Lung (tissue), 16 donors: ENCODE data around the gene RAB37. TPM values are rescaled to one million over a fixed set of nuclear protein-coding genes. Genes with fewer than 3 reads are reported as not detected.

Source experiments
- ATAC-seq: fragments of 200-7000 bp; cut with Tn5 transposase; one replicate; pipeline ENCODE4 v1.9.1; 2020; ENCODE audit warnings: moderate number of reproducible peaks; ENCODE audit not compliant: insufficient read depth, low FRiP score
- DNase-seq, 3 donors: peaks; one replicate each; pipeline ENCODE4 v3.0.0-alpha.2; 2013 to 2017
- H3K27ac ChIP-seq, 2 donors: one replicate each; pipeline ENCODE4 v1.5.1; 2013; ENCODE audit warnings: mild to moderate bottlenecking in 2 of 2, moderate library complexity in 2 of 2, control low read depth in 1 of 2, inconsistent platforms in 1 of 2, low read depth in 1 of 2, low read length in 1 of 2
- H3K27me3 ChIP-seq, 3 donors: one replicate each; pipeline ENCODE4 v1.5.1; 2013; ENCODE audit warnings: low read length in 2 of 3; ENCODE audit not compliant: control insufficient read depth in 3 of 3, insufficient read depth in 3 of 3
- H3K36me3 ChIP-seq, 4 donors: one replicate each; pipeline ENCODE4 v1.5.1; 2013; ENCODE audit warnings: low read length in 4 of 4, mild to moderate bottlenecking in 1 of 4, moderate library complexity in 1 of 4; ENCODE audit not compliant: control insufficient read depth in 4 of 4, insufficient read depth in 4 of 4
- H3K4me1 ChIP-seq, 5 donors: one replicate each; pipeline ENCODE4 v1.5.1; 2013; ENCODE audit warnings: low read length in 5 of 5, mild to moderate bottlenecking in 2 of 5, moderate library complexity in 1 of 5; ENCODE audit not compliant: control insufficient read depth in 5 of 5, insufficient read depth in 5 of 5
- H3K4me3 ChIP-seq: one replicate; pipeline ENCODE4 v1.5.1; 2013; ENCODE audit warnings: mild to moderate bottlenecking, control low read depth, moderate library complexity
- H3K9ac ChIP-seq, 2 donors: one replicate each; pipeline ENCODE4 v1.5.1; 2013; ENCODE audit warnings: low read length in 2 of 2, control low read depth in 1 of 2; ENCODE audit not compliant: insufficient read depth in 1 of 2
- H3K9me3 ChIP-seq, 4 donors: one replicate each; pipeline ENCODE4 v1.5.1; 2013; ENCODE audit warnings: low read length in 3 of 4, mild to moderate bottlenecking in 1 of 4, moderate library complexity in 1 of 4; ENCODE audit not compliant: control insufficient read depth in 4 of 4, insufficient read depth in 3 of 4
- CTCF ChIP-seq: IDR thresholded peaks from 2 replicates; pipeline ENCODE4 v1.5.1; 2012; ENCODE audit warnings: mild to moderate bottlenecking; ENCODE audit errors: control extremely low read depth, extremely low read depth
- WGBS, 2 donors: extraction: QIAGEN DNeasy Blood & Tissue Kit; methylation state at CpG; one replicate each; pipeline ENCODE4 v1.1.7; 2013; 5-methylcytosine and 5-hydroxymethylcytosine counted together
- long read RNA-seq, 5 donors: transcript quantifications; one replicate each; lab custom pipeline, GENCODE V29; 2026
- polyA plus RNA-seq, 2 donors: library from polyadenylated mRNA; stranded (reverse); fragments of 200-250 nt; gene quantifications; one replicate each; pipeline ENCODE4 v1.2.1, GENCODE V29; 2013
- total RNA-seq, 2 donors: library from RNA; depleted of rRNA in 1 of 2; stranded (reverse); fragments of >200 nt in 1 of 2; gene quantifications; one replicate each; pipeline ENCODE4 v1.2.1, GENCODE V29; 2014 to 2021
- donor health status: control.
- donor health status: control.
- donor health status: Bipolar disorder and iron deficiency.
- donor health status: healthy.
- donor health status: DM: yes; HTN: yes; CAD: no.

Gene RAB37, protein sequence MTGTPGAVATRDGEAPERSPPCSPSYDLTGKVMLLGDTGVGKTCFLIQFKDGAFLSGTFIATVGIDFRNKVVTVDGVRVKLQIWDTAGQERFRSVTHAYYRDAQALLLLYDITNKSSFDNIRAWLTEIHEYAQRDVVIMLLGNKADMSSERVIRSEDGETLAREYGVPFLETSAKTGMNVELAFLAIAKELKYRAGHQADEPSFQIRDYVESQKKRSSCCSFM
- 1 to 10 TPM; 5.9 to 7.3 TPM for total RNA-seq
- polyA plus RNA-seq = 1 to 10 TPM; 3.2 to 6.0 TPM
- long read RNA-seq, donor 1, partial matches to known transcripts = 0 of 3 reads
- long read RNA-seq, donor 1, other reads (novel, unspliced or antisense) = 0 of 3 reads
- long read RNA-seq, donor 2 = 0 reads
- long read RNA-seq, donor 3, partial matches to known transcripts = 5 of 6 reads
- long read RNA-seq, donor 3, other reads (novel, unspliced or antisense) = 0 of 6 reads
- long read RNA-seq, donor 4 = 0 reads
- long read RNA-seq, donor 5, partial matches to known transcripts = 0 of 2 reads
- long read RNA-seq, donor 5, other reads (novel, unspliced or antisense) = 0 of 2 reads

- peak; percentile 32 for TF ChIP-seq CTCF
- ATAC-seq = no peak
- no peak within 1 kb of the TSS for H3K4me3 ChIP-seq
- H3K36me3 ChIP-seq = no peaks in the 10 kb centered on the region
- WGBS, 2 donors = 1 to 2% methylated on average over 49 to 67 of the region's 67 CpGs
- peaks cover 0 to 24% (median 3%) of the 10 kb centered on the region in 3 donors for H3K27me3 ChIP-seq
- H3K9ac ChIP-seq = no peak within 1 kb of the TSS
- H3K9me3 ChIP-seq = no peaks in the 10 kb centered on the region
- peak; percentile 34 to 63 (median 36) for DNase-seq
- peaks cover 0 to 35% (median 8%) of the 10 kb centered on the region in 5 donors for H3K4me1 ChIP-seq
- peak within 1 kb of the TSS in 1 of 2 donors; percentile 5 for H3K27ac ChIP-seq
These were observed at the start of gene RAB37 for GRCh38 chr17:74736513-74737298. TSS of gene RAB37 (plus strand) at chr17:74737256. CDS start at chr17:74737273, 17 bp downstream.

DNA sequence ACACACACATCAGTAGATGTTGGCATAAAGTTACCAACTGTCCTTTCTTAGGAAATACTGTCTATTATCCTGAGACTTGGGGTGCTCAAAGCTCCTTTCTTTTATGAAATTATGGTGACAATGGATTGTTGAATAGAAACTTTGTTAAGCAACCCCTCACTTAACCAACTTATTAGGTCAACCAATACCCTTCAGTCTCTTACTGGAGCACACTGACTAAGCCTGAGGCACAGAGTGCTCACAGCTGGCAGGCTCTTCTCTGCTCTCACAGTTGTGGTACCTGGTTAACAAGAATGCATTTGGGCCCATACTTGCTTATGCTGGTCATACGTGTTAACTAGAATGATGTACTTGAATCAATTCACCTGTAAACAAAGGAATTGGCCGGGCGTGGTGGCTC lies 49.2 kb upstream of the RAB37 start:
- Histone ChIP-seq H3K4me3 (no peak overlapping the region), H3K4me1 (no peaks in the 10 kb centered on the region), H3K9me3 (peaks cover 0 to 2% (median 0%) of the 10 kb centered on the region in 4 donors)

DNA sequence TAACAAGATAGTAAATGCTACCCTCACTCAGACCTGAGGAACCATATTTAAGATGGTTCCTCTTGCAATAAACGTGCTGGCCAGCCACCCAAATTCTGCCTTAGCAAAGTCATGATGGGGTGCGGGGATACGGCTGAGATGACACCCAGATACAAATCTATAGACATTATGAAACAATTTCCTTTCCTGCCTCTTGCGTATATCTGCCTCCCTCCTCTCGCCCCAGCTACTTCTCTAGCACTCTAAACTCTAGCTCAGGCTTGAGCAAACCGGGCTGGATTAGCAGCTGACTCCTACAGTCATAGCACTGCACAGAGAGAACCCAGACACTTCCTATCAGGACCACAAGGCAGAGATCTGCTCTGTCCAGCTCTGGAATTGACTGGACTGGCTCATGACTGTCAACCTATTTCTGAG lies 46.6 kb upstream of the RAB37 start:
- Histone ChIP-seq H3K9me3 (no peaks in the 10 kb centered on the region), H3K4me3 (no peak overlapping the region), H3K36me3 (no peaks in the 10 kb centered on the region), H3K27me3 (peaks cover 0 to 3% (median 0%) of the 10 kb centered on the region in 3 donors), H3K4me1 (no peaks in the 10 kb centered on the region), H3K9ac (no peak overlapping the region), H3K27ac (peak overlapping the region in 1 of 2 donors; percentile 35)
- no peak for TF ChIP-seq CTCF
- DNase-seq = peak in 1 of 3 donors; percentile 13
- WGBS, 2 donors = 33 to 62% methylated on average over 6 of the region's 6 CpGs
- peak; percentile 53 for ATAC-seq

More for the DNA sequence above, 49.2 kb upstream of the RAB37 start:
- no peaks in the 10 kb centered on the region for H3K36me3 ChIP-seq
- no peak overlapping the region for H3K9ac ChIP-seq
- no peak overlapping the region for H3K27ac ChIP-seq
- no peak for TF ChIP-seq CTCF
- peaks cover 0 to 2% (median 0%) of the 10 kb centered on the region in 3 donors for H3K27me3 ChIP-seq
- ATAC-seq (no peak), DNase-seq (no peak)
- WGBS, 2 donors = 87 to 94% methylated on average over 3 of the region's 3 CpGs
